Right renal pelvis (tissue), 4 donors: Measurements from ENCODE around the gene STK32B. TPM values are rescaled to one million over a fixed set of nuclear protein-coding genes. Genes with fewer than 3 reads are reported as not detected.
A peak's percentile ranks its signal among the peaks of the same experiment; 100 is the strongest.
"Not testable (repeated sequence)": the region's sequence is repeated elsewhere in the genome, so short reads cannot be mapped to it uniquely, and the experiment has no call there.

ENCODE experiments used
- DNase-seq, 4 donors: peaks; one replicate each; pipeline ENCODE4 v3.0.0-alpha.2; 2013; ENCODE audit warnings: low read depth in 4 of 4, low spot score in 3 of 4, missing footprints in 1 of 4
- polyA plus RNA-seq, 4 donors: library from polyadenylated mRNA; unstranded; fragments of 120-200 nt; gene quantifications; one replicate each; pipeline ENCODE4 v1.2.1, GENCODE V29; 2013; ENCODE audit not compliant: insufficient read length in 4 of 4

Gene STK32B
- polyA plus RNA-seq, 4 donors, result 8.9 to 13.5 (median 9.7) TPM

DNA sequence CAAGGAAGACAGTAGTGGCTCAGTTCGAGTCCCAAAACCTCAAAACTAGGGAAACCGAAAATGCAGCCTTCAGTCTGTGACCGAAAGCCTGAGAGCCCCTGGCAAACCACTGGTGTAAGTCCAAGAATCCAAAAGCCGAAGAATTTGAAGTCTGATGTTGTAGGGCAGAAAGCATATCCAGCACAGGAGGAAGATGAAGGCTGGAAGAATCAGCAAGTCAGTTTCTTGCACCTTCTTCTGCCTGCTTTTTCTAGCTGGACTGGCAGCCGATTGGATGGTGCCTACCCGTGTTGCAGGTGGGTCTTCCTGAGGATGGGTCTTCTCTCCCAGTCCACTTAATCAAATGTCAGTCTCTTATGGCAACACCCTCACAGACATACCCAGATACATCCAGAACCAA, 95.0 kb downstream of the STK32B start:
- DNase-seq, result no peak

DNA sequence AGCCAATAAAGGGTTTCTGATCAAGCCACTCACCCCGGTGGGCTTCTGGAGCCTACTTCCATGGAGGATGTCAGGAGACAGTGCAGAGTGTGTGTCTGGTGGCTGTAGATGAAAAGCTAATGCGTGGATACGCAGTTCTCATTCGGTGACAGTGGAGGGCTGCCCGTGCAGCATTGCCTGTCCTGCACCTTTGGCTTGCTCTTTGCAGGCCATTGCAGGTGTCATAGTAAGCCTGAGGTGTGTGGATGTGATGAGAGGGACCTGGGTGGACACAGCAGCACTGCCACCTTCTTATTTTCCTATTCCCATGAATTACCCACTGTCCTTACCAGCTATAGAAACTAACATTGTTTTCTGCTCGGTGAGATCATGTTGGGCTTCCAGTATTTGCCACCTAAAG, 101.2 kb downstream of the STK32B start:
- DNase-seq, result no peak

DNA sequence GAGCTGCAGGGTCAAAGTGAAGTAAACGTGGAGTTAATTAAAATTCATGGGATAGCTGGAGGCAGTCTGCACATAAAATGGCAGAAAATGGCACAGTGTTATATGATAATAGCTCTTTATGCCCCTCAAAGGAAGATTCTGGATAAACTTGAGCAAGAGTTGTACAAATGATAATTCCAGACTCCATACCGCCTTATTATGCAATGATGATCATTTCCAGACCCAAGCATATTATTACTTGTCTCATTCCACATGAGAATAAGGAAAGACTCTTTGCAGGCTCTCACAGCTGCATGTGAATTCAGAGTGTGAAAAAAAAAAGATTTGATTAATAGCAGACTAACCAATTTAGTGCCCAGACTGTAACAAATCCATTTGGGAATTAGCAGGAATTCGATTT, 105.4 kb downstream of the STK32B start:
- DNase-seq, result no peak

DNA sequence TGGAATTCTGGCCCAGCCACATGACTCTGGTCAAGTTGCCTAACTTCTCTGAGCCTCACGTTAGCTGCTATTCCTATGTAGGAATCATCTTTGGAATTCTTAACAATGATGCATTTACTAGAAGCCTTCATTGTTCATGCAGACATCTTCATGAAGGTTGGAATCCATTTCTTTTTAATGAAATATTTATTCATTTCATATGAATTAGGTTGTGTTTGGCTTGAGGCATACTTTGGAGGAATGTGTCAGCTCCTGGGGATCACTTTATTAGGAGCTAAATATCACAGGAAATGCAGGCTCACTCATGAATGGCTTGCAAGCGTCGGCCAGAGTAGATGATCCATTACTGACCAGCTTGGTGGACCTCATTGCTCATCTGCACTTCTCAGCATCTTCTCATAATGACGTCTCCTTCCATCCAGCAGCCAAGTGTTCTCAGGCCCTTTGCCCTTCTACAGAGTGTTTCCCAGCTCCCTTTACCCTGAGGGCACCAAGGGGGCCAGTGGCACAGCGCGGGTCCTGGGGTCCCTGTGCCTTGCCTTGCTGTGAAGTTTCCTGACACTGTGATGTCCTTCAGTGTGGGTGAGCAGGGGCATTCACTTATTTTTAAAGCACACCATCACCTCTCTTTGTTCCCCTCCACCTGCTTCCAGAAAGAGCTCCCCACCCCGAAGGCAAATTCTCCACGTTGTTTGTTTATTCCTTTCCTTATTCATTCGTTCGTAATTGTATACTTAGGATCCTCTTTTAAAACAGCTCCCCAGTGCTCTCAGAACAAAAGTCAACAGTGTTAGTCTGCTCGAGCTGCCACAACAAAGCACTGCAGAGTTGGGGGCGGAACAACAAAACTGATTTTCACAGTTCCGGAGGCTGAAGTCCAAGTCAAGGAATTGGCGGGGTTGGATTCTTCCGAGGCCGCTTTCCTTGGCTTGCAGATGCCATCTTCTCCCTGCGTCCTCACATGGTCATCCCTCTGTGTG, 106.8 kb downstream of the STK32B start:
- DNase-seq, result no peak

DNA sequence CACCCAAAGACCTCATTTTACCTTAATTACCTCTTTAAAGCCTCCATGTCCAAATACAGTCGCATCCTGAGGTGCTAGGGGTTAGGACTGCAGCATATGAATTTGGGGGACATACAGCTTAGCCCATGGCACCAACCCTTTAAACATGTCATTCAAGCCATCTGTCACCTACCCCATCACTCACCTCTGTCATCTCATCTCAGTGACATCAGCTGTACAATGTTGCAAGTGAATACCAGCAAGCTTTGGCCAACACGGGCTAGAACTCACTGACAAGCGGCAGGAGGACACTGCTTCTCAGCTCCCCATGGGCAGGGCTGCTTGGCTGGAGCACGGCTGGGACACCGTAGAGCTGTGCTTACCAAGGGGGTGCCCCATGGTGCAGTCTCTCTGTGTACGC, 107.5 kb downstream of the STK32B start:
- DNase-seq, result no peak

DNA sequence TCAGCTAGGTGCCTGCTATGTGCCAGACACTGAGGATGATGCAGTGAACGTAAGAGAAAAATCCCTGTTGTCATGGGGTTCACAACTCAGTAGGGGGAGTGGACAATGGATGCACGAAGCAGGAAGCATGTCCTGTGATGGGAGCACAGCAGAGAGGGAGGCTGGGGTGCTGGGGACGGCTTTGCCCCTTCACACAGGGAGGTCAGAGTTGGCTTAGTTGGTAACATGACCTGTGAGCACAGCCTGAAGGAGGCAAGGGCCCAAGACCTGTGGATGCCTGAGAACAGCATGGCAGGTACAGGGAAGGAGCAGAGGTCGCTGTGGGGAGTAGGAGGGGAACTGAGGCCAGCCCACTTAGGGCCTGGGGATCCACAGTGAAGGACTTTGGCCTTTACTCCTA, 109.4 kb downstream of the STK32B start:
- no peak for DNase-seq

DNA sequence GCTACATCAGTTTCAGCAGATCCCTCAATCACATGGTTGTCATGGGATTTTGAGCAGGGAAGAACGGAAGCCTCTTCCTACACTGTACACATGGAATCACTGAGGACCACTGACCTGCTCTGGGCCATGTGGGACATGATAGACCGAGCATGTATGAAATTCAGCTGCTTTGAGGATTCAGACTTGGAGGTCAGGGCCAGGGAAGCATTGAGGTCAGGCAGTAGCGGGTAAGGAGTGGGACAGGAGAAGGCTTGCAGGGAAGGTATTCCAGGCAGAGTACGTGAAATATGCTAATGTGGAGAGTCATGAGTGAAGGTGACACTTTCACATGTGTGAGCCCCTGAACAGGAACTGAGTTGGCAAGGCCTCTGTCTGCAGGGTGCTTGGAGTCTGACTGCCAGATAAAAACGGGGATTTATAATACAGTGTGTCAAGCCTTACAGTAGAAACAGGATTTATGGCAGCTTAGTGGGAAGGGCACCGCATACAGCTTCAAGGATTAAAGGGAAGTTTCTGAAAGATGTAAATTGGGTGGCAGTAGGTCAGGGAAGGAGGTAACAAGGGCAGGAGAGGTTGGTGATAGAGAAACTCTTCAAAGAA, 111.7 kb downstream of the STK32B start:
- DNase-seq, result no peak

DNA sequence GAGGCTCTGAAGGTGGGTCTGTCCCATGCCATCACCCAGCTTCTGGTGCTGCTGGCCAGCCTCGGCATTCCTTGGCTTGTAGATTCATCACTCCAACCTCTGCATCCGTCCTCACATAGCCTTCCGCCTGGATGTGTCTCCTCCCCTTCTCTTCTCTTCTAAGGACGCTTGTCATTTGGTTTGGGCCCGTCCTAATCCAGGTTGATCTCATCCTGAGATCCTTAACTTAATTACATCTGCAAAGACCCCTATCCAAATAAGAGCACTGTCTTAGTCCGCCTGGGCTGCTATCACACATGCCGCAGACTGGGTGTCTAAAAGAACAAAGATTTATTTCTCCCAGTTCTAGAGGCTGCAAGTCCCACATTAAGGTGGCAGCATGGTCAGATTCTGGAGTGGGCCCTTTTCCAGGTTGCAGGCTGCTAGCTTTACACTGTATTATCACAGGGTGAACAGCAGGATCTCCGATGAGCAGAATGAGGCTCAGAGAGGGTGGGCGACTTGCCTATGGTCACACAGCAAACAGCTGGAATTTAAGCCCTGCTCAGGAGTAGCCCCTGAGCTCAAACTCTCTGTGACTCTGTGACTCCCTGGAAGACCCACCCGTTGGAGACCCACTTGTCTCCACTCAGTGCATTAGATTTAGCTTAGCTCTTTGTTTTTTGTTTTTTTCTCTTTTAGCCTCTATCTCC, 113.1 kb downstream of the STK32B start:
- no peak for DNase-seq

DNA sequence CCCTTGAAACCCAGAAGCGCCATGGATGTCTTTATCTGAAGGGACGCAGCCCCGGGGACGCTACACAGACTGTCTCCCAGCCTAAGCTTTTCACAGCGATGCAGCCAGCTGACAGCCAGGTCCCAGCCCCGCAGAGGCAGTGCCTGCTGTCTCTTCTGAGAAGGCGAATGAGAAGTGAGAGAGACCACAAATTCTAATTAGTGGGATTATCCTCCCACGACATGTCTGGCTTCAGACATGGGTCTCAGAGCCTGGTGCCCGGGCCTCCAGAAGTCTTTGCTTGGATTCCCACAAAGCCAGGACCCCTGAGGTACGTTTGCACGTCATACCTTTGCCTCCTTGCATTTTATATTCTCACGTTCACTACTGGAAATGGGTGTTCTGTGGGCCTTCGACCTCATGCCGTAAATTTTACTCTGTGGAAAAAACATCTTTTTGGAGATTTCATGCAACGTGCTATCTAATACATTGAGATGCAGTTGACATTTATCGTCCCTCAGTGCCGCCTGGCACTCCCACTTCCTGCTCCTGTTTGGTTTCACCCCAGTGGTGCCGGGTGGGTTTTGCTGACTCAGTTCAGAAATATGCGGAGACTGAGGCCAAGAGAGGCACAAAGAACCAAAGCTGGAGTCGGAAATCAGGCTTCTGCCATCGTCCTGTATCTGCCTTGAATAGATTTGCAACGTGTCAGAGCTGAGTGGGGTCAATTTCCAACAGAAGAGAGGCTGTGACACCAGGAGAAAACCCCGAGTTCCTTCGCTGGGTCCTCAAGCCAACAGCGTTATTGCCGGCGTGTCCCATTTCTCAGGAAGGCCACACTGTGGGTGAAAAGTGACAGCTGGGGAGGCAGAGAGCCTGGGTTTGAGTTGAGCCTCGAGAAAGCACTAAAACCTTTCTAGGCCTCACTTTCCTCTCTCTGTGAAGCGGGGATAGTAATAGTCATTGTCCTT, 114.4 kb downstream of the STK32B start:
- DNase-seq, result peak in 1 of 4 donors; percentile 18

DNA sequence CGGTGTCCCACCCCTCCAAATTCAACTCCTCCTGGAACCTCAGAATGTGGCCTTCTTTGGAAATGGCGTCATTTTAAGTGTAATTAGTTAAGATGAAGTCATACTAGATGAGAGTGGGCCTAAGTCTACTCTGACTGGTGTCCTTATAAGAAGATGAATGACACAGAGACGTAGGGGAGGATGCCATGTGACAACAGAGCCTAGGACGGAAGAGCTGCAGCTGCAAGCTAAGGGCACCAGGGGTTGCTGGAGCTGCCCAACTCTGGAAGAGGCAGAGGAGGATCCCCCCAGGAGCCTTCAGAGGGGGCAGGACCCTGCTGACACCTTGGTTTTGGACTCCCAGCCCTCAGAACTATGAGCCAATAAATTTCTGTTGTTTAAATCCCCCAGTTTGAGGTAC, 115.1 kb downstream of the STK32B start:
- DNase-seq, result no peak

DNA sequence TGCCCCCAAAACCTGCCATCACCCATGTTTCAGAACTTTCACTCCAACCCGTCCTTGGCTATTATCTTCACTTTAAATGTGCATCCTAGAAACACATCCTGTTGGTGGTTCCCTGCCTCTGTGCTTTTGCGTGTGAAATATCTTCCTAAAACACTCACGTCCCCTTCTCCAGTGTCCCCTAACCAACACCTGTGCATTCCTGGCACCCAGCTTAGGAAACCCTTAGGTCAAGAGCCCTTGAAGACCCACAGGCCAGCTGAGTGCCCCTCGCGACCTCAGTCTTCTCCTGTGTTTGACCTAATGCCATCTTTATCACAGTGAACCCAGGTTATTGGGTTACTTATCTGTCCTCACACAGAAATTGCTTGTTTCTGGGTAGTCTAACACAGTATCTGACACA, 117.6 kb downstream of the STK32B start:
- DNase-seq, result no peak

DNA sequence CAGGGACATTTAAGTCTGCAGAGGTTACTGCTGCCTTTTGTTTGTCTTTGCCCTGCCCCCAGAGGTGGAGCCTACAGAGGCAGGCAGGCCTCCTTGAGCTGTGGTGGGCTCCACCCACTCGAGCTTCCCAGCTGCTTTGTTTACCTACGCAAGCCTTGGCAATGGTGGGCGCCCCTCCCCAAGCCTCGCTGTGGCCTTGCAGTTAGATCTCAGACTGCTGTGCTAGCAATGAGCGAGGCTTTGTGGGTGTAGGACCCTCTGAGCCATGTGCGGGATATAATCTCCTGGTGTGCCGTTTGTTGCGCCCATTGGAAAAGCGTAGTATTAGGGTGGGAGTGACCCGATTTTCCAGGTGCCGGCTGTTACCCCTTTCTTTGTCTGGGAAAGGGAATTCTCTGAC, 124.6 kb downstream of the STK32B start:
- not testable (repeated sequence) for DNase-seq

DNA sequence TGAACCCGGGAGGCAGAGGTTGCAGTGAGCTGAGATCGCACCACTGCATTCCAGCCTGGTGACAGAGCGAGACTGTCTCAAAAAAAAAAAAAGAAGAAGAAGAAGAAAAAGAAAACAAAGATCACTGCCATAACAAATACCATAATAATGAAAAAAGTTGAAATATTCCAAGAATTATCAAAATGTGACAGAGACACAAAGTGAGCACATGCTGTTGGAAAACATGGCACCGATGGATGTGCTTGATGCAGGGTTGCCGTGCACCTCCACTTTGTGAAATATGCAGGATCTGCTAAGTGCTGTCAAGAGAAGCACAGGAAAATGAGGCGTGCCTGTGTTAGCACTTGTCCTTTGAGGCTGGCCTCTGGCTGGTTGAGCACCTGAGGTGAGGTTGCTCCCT, 133.3 kb downstream of the STK32B start:
- no peak for DNase-seq

DNA sequence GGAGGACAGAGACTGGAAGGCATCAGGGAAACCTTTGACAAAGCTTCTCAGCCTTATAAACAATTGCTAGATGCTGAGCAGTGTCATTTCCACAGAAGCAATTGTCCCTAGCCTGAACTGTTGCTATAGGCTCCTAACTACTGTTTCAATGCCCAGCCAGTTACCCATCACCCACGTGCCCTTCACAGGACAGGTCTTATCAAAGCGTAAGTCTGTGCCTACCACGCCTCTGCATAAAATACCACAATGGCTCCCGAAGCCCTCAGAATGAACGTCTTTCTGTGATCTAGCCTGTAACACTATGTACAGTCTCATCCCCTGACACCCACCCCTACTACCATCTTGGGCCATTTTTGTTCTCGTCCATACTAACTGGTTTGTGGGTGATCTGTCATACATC, 134.3 kb downstream of the STK32B start:
- DNase-seq, result no peak

DNA sequence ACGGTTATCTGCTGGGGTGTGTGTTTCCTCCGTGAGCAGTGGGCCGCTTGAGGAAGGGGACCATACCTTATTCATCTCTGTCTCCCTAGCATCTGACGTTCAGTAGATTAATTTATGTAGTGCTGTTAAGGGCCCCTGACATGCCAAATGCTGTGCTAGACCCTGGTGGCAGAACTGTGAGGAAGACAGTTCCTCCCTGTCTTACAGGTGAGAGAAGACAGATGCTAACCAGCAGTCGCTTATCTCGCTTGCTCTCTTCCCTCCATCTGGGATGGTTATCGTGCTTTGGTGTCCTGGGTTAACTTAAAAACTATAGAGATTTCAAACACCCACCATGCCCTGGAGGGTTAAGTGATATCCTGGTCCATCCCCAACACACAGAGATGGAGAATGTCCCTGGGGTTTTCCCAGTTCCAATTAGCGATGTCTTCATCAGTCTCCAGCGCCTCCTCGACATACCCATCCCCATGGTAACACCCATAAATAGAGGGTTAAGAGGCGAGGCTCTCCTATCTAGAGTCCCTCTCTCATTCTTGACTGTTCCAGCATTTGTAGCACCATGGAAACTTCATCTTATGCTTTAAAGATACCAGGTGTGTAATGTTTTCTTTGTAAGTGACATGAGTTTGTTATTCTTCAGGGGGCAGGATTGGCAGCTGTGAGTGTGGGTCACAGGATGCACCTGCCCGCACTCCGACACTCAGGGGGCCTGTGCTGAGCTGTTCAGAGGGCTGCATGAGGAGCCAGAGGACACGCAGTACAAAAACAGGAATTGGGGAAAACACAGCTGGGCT, 135.2 kb downstream of the STK32B start:
- no peak for DNase-seq

DNA sequence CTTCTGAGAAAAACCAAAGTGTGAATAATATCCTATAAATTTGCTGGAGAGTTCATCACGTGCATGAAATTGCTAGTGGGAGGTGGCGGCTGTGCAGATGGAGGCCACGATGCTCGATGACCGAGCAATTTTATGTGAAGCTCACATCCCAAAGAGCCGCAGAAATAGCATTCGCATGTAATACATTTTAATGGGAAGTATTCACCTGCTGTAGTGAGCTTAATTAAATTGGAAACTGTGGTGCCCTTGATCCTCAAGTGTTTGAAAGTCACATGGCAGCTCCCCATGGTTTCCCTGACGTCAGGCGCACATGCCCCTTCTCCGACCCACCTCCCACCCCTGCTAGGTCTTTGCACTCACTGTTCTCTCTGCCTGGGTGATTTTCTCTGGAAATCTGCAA, 136.8 kb downstream of the STK32B start:
- no peak for DNase-seq

DNA sequence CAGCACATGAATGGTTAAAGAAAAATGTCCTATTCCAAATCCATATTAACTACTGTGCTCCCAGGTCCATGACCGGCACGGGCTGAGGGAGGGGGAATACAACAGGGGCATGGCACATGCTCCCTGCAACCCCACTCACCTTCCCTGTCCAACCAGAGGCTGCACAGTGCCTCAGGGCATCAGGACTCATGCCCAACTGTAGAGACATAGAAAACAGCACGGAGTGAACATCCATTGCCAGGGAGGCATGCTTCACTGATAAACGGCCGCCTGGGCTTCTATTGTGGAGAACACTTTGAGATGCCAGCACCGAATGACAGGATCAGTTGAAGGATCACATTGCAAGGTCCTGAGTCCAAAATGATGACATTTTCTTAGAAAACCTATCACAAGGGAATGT, 140.6 kb downstream of the STK32B start:
- no peak for DNase-seq

DNA sequence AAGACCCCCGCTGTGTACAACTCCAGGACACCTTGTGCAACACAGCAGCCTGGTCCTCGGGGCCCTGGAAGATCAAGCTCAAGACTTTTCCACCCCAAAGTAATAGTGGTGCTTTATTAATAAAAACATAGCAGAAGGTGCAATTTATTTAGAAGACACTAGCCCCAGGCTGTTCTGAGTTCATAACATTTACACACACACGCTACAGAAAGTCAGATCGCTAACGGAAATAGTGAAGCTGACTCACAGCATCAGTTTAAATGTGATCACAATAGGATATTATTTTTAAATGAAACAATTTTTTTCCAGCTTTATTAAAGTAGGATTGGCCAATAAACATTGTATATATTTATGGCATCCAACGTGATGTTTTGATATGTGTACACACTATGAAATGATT, 141.0 kb downstream of the STK32B start:
- no peak for DNase-seq

DNA sequence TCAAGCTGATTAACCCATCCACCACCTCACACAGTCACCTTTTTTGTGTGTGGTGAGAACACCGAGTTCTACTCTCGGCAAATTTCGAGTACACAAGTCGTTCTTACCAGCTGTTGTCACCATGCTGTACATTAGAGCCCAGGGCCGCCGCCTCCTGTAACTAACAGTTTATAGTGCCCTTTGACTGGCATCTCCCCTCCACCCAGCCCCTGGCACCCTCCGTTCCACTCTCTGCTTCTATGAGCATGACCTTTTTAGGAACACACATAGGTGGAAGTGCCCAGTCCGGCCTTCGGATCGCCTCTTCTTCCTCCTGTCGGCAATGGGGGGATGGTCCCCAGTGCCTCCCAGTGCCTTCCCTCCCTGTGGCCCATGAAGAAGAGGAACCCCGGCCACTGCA, 141.4 kb downstream of the STK32B start:
- DNase-seq, result no peak
